Fibroblast of upper back skin (primary cell): ENCODE results near the gene IL2RG.
A peak's percentile ranks its signal among the peaks of the same experiment; 100 is the strongest.

Experiments used
- DNase-seq: peaks from one replicate; pipeline ENCODE4 v3.0.0-alpha.2; 2013

Gene IL2RG

GRCh38 chrX:71107245-71107644 is 4.1 kb downstream of the IL2RG start:
- DNase-seq, result no peak

DNA sequence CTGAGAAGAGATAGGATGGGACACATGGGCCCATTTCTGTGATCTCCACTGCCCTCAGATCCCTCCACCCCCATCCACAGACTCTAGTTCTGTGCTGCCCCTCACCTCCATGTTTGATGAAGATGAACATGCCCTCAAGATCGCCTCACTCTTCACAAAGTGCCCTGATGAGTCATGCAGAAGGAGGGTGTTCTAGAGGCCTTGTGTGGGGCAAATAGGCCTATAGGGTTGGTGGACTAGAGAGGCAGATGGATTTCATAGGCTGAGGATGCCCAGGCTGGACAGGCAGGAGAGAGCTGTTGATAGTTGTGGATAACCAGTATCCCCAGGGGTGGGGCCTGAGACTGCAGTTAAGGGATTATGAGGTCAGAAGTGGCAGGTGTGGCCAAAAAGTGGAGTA is 5.0 kb downstream of the IL2RG start, which contains the start of gene CXorf65:
Gene CXorf65 (minus strand): TSS at position 314 of the 400 bp plus-strand sequence. CDS start 184 bp downstream, at position 130.
- no peak for DNase-seq

GRCh38 chrX:71105628-71106027 is 5.7 kb downstream of the IL2RG start:
- no peak for DNase-seq

GRCh38 chrX:71103110-71103983 is 8.0 kb downstream of the IL2RG start:
- DNase-seq, result no peak

DNA sequence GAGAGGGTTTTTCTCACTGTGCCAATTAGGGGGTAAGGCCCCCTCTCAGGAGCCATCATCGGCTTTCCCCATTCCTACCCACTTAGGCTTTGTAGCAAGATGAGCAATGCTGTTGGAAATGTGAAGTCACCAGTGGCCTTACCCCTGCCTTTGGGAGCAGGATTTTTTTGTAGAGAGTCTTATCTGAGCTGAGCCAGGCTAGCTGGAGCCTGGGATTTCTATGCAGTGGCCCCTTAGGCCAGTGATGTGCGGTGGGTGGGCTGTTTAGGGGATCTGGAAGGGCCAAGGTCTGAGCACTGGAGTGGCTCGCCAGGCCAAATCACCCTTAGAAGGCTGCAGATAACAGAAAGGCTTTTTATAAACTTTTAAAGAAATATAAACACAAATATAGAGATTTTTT is 9.1 kb downstream of the IL2RG start:
- DNase-seq, result no peak

DNA sequence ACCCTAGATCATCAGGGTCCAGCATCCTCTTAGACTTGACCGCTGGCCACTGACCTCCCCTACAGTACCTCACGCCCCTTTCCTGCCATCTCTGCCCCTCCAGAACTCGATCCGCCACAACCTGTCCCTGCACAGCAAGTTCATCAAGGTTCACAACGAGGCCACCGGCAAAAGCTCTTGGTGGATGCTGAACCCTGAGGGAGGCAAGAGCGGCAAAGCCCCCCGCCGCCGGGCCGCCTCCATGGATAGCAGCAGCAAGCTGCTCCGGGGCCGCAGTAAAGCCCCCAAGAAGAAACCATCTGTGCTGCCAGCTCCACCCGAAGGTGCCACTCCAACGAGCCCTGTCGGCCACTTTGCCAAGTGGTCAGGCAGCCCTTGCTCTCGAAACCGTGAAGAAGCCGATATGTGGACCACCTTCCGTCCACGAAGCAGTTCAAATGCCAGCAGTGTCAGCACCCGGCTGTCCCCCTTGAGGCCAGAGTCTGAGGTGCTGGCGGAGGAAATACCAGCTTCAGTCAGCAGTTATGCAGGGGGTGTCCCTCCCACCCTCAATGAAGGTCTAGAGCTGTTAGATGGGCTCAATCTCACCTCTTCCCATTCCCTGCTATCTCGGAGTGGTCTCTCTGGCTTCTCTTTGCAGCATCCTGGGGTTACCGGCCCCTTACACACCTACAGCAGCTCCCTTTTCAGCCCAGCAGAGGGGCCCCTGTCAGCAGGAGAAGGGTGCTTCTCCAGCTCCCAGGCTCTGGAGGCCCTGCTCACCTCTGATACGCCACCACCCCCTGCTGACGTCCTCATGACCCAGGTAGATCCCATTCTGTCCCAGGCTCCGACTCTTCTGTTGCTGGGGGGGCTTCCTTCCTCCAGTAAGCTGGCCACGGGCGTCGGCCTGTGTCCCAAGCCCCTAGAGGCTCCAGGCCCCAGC is 10.5 kb downstream of the IL2RG start:
- no peak for DNase-seq

GRCh38 chrX:71099736-71100135 is 11.6 kb downstream of the IL2RG start:
- DNase-seq, result no peak

- no peak for DNase-seq
Observed at GRCh38 chrX:71098951-71099506, 12.3 kb downstream of the IL2RG start.

DNA sequence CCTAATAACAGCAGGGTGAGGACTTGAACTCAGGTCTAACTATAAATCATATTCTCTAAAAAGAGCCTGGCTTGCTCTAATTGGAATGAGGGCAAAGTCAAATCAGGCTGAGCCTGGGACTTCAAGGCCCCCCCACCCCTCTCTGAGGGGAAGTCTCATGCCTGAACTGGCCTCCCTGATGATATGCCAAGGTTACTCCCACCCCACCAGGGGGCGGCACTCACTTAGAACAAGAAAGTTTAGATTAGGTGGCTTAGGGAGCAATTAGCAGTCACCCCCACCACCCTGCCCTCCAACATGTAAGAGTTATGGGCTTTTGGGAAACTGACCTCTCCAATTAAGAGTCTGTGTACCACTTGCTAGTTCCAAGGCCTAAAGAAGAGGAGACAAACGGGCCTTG is 13.1 kb downstream of the IL2RG start:
- DNase-seq, result peak; percentile 36

GRCh38 chrX:71096760-71097032 is 14.7 kb downstream of the IL2RG start:
- no peak for DNase-seq

GRCh38 chrX:71095981-71096759 is 15.2 kb downstream of the IL2RG start:
- DNase-seq, result peak; percentile 44

DNA sequence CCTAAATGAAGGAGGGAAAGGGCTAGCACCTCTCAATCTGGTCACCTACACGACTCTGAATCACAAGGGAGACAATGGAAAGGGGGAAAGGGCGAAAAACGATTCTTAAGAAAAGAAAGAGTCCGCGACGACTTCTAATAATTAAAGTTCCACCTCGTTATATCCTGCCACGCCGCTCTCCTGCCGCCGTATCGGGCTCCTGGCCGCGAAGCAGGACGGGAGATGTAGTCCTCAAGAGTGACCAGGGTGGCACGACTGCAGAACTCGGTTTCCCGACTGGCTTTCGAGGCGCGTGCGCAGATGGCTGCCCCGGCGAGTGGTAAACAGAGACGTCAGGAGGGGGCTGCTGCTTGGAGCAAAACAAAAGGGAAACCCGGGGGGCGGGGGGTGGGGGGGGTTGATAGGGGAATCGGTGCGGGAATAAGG is 15.8 kb downstream of the IL2RG start, which contains the start of gene FOXO4:
Gene FOXO4 (plus strand): TSS at position 297 of the 426 bp plus-strand sequence. CDS start 678 bp downstream, outside the sequence.
- DNase-seq, result peak; percentile 83

- no peak for DNase-seq
Observed at GRCh38 chrX:71095033-71095432, 16.3 kb downstream of the IL2RG start.

GRCh38 chrX:71091263-71091662 is 20.1 kb downstream of the IL2RG start:
- no peak for DNase-seq

DNA sequence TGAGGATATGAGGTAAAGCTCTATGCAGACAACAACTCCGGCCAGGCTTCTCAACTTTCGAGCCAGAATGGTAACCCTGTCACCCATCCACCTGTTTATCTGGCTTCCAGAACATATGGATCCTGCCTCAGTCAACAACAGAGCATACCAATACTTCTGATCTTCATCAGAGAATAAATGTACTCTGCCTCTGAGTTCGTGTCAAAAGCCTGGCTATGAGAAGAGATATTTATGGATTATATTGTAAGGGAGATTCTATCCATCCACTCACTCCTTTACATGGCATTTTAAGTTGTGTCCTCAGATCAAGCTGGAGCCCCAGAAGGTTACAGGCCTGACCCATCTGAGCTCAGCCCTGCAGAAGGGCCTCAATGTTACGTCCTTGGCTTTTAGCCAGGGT is 25.5 kb downstream of the IL2RG start:
- DNase-seq, result no peak

GRCh38 chrX:71082822-71083221 is 28.6 kb downstream of the IL2RG start:
- DNase-seq, result no peak

- no peak for DNase-seq
Observed at GRCh38 chrX:71082124-71082647, 29.2 kb downstream of the IL2RG start.

- DNase-seq, result peak; percentile 12
Observed at GRCh38 chrX:71081330-71082123, 29.9 kb downstream of the IL2RG start.

- DNase-seq, result no peak
Observed at GRCh38 chrX:71070531-71070930, 40.8 kb downstream of the IL2RG start.

- peak; percentile 93 for DNase-seq
Observed at GRCh38 chrX:71068044-71068918, 43.1 kb downstream of the IL2RG start, which contains the start of gene SNX12. TSS of gene SNX12 (minus strand) at chrX:71068334. CDS start at chrX:71068306, 28 bp downstream.
